Smooth muscle cell (in vitro differentiated cells): ENCODE data around the gene SDCCAG8. TPM values are rescaled to one million over a fixed set of nuclear protein-coding genes. Genes with fewer than 3 reads are reported as not detected.

Experiments used
- DNase-seq: peaks from one replicate; lab custom pipeline; 2025; ENCODE audit not compliant: unreplicated experiment; lab: John Stamatoyannopoulos, UW
- H2AFZ ChIP-seq: fragments of 200-600 bp; sonication (generic); 2 replicates; pipeline ENCODE4 v1.6.0; 2016; ENCODE audit warnings: antibody characterized with exemption, low read depth, mild to moderate bottlenecking
- H3F3A ChIP-seq: fragments of 200-600 bp; sonication (generic); 2 replicates; pipeline ENCODE4 v1.6.0; 2017; ENCODE audit warnings: antibody characterized with exemption, low read depth
- H3K27ac ChIP-seq: fragments of 200-600 bp; sonication (generic); 2 replicates; pipeline ENCODE4 v1.5.1; 2016; ENCODE audit warnings: low read depth, mild to moderate bottlenecking
- H3K27me3 ChIP-seq: fragments of 200-600 bp; sonication (generic); 2 replicates; pipeline ENCODE4 v1.6.1; 2016; ENCODE audit warnings: low read depth, mild to moderate bottlenecking
- H3K36me3 ChIP-seq: fragments of 200-600 bp; sonication (generic); 2 replicates; pipeline ENCODE4 v1.5.1; 2016; ENCODE audit warnings: low read depth
- H3K4me1 ChIP-seq: fragments of 200-600 bp; sonication (generic); 2 replicates; pipeline ENCODE4 v1.5.1; 2016; ENCODE audit warnings: low read depth
- H3K4me2 ChIP-seq: fragments of 200-600 bp; sonication (generic); 2 replicates; pipeline ENCODE4 v1.6.0; 2016; ENCODE audit warnings: mild to moderate bottlenecking
- H3K4me3 ChIP-seq: fragments of 200-600 bp; sonication (generic); 2 replicates; pipeline ENCODE4 v1.5.1; 2016; ENCODE audit warnings: mild to moderate bottlenecking
- H3K79me2 ChIP-seq: fragments of 200-600 bp; sonication (generic); 2 replicates; pipeline ENCODE4 v1.6.0; 2016; ENCODE audit warnings: low read depth, mild to moderate bottlenecking
- H3K9ac ChIP-seq: fragments of 200-600 bp; sonication (generic); 2 replicates; pipeline ENCODE4 v1.6.0; 2016; ENCODE audit warnings: low read depth
- H3K9me3 ChIP-seq: fragments of 200-600 bp; sonication (generic); replicated peaks from 2 replicates; pipeline ENCODE4 v1.5.1; 2016; ENCODE audit warnings: low read depth
- H4K20me1 ChIP-seq: fragments of 200-600 bp; sonication (generic); 2 replicates; pipeline ENCODE4 v1.6.0; 2016; ENCODE audit warnings: low read depth
- WGBS: methylation state at CpG from one replicate; pipeline ENCODE4 v1.1.7; 2016; ENCODE audit warnings: low lambda C conversion rate; 5-methylcytosine and 5-hydroxymethylcytosine counted together
- polyA plus RNA-seq: library from polyadenylated mRNA; unstranded; fragments of >200 nt; fragmentation: Nextera tagmentation; extraction: Ambion mirVana; gene quantifications from 2 replicates; pipeline ENCODE4 v1.2.1, GENCODE V29; 2016
- total RNA-seq: library from RNA; depleted of rRNA; stranded (reverse); fragments of >200 nt; gene quantifications from 2 replicates; pipeline ENCODE4 v1.2.3, GENCODE V29; 2014
- TF ChIP-seq, protein P1 (sequence below): fragments of 200-600 bp; sonication (generic); IDR thresholded peaks from 2 replicates; pipeline ENCODE4 v1.5.1; 2017; ENCODE audit warnings: borderline replicate concordance, mild to moderate bottlenecking, antibody characterized with exemption; ENCODE audit not compliant: insufficient read depth, poor library complexity, severe bottlenecking

Gene SDCCAG8
- total and polyA plus RNA-seq, 2 experiments from 2014 or later, result 30.9 to 33.4 TPM

DNA sequence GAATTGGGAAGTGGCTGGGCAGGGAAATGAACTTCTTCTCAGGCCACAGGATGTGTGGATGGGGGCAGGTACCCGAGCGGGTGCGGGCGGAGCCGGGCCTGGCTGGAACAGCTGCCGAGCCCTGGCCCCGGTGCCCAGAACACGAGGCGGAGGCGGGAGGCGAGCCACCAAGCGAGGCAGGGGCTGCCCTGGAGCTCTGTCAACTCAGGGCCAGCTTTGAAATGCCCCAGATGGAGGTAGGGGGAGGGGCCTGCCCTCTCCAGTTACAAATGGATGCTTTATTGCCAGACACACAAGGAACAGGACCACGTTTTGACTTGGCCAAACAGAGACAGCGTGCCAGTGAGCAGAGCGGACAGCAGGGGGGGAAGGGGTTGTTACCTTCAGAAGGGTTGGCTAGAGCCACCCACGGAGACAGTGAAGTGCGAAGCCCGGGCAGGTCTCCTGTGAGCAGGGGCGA is 240.4 kb downstream of the SDCCAG8 start:
- peak overlapping the region; percentile 40 for H3K9ac ChIP-seq
- TF ChIP-seq, protein P1, sequence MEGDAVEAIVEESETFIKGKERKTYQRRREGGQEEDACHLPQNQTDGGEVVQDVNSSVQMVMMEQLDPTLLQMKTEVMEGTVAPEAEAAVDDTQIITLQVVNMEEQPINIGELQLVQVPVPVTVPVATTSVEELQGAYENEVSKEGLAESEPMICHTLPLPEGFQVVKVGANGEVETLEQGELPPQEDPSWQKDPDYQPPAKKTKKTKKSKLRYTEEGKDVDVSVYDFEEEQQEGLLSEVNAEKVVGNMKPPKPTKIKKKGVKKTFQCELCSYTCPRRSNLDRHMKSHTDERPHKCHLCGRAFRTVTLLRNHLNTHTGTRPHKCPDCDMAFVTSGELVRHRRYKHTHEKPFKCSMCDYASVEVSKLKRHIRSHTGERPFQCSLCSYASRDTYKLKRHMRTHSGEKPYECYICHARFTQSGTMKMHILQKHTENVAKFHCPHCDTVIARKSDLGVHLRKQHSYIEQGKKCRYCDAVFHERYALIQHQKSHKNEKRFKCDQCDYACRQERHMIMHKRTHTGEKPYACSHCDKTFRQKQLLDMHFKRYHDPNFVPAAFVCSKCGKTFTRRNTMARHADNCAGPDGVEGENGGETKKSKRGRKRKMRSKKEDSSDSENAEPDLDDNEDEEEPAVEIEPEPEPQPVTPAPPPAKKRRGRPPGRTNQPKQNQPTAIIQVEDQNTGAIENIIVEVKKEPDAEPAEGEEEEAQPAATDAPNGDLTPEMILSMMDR, result no peak
- 44% methylated on average over 19 of the region's 19 CpGs for WGBS
- H2AFZ ChIP-seq, result no peak overlapping the region
- peak overlapping the region; percentile 91 for H3K27ac ChIP-seq
- peaks cover 17% of the 10 kb centered on the region for H3K4me1 ChIP-seq
- H3K9me3 ChIP-seq, result no peaks in the 10 kb centered on the region
- no peaks in the 10 kb centered on the region for H4K20me1 ChIP-seq
- H3K4me2 ChIP-seq, result peak overlapping the region; percentile 57
- H3K27me3 ChIP-seq, result no peaks in the 10 kb centered on the region
- no peak overlapping the region for H3K4me3 ChIP-seq
- H3K79me2 ChIP-seq, result no peaks in the 10 kb centered on the region
- DNase-seq, result no peak
- H3K36me3 ChIP-seq, result no peaks in the 10 kb centered on the region
- peaks cover 9% of the 10 kb centered on the region for H3F3A ChIP-seq

DNA sequence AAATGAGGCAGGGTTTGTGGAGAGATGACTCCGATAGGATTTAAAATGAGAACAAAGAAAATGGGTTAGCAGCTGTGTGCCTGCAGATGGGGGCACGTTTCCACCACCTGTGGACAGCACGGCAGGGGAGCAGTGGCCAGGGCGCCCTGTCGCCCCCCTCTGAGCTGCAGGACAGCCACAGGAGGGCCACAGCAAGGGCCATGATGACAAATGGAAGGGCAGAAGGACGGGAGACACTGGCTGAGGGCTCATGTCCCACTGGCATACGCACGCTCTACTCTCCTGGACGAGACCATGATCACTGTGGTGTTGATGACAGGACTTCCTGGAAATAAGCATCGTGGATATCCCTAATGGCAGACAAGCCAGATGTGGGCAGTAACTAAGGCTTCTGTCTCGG is 241.0 kb downstream of the SDCCAG8 start:
- H2AFZ ChIP-seq, result no peak overlapping the region
- 68% methylated on average over 11 of the region's 11 CpGs for WGBS
- no peak overlapping the region for H3K4me3 ChIP-seq
- H3K36me3 ChIP-seq, result no peaks in the 10 kb centered on the region
- no peaks in the 10 kb centered on the region for H3K27me3 ChIP-seq
- peak overlapping the region; percentile 40 for H3K9ac ChIP-seq
- H3K9me3 ChIP-seq, result no peaks in the 10 kb centered on the region
- no peak for DNase-seq
- H3K4me2 ChIP-seq, result peak overlapping the region; percentile 57
- H3K4me1 ChIP-seq, result peaks cover 17% of the 10 kb centered on the region
- TF ChIP-seq, protein P1, result no peak
- H3F3A ChIP-seq, result peaks cover 9% of the 10 kb centered on the region
- peak overlapping the region; percentile 91 for H3K27ac ChIP-seq
- H3K79me2 ChIP-seq, result no peaks in the 10 kb centered on the region
- no peaks in the 10 kb centered on the region for H4K20me1 ChIP-seq

DNA sequence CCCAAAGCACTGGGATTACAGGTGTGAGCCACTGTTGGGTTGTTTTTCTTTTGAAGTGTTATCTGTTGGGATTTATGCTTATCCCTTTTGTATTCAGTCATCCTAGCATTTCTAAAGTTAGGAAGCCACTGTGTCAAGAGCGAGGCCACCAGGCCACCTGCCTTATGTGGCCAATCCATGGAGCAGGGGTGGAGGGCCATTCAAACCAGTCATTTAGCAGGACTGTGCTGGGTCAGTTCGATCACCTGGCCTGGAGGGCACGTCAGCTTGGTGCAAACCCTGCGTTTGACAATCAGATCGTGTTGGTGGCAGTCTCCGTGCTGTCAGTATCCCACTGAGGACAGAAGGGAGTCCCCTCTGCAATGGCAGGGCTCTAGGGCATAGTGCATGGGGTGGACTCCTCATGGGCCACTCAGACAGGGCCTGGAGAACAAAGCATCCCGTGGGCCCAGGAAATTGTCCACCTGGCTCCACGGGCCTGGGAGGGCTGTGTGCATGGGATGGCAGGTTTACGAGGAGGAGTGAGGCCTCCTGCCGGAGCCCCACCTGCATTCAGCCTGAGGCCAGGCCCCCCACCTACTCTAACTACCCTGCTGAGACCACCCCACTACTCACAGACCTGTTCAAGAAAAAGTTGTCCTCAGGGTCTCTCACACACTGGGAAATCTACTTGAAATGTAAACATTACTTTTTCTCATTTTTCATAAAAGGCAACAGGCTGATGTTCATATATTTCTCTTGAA is 242.3 kb downstream of the SDCCAG8 start:
- Histone ChIP-seq H3K27me3 (no peaks in the 10 kb centered on the region), H3K9ac (no peak overlapping the region)
- DNase-seq, result no peak

More for the DNA sequence above, 242.3 kb downstream of the SDCCAG8 start:
- no peaks in the 10 kb centered on the region for H4K20me1 ChIP-seq
- no peaks in the 10 kb centered on the region for H3K36me3 ChIP-seq
- H3F3A ChIP-seq, result peaks cover 9% of the 10 kb centered on the region
- no peaks in the 10 kb centered on the region for H3K9me3 ChIP-seq
- H3K27ac ChIP-seq, result peak overlapping the region; percentile 74
- peaks cover 17% of the 10 kb centered on the region for H3K4me1 ChIP-seq
- 98% methylated on average over 10 of the region's 10 CpGs for WGBS
- no peak overlapping the region for H3K4me2 ChIP-seq
- H3K4me3 ChIP-seq, result no peak overlapping the region
- no peaks in the 10 kb centered on the region for H3K79me2 ChIP-seq
- H2AFZ ChIP-seq, result no peak overlapping the region
- TF ChIP-seq, protein P1, result no peak
